Hepatocyte (in vitro differentiated cells): Measurements from ENCODE around the gene CDC42BPA.

Source experiments
- EZH2phosphoT487 ChIP-seq: fragments of 200-600 bp; sonication (generic); IDR thresholded peaks from one replicate; pipeline ENCODE4 v1.6.1; 2018; ENCODE audit warnings: antibody characterized with exemption, mild to moderate bottlenecking, low read depth, moderate library complexity; ENCODE audit not compliant: unreplicated experiment, severe bottlenecking
- TF ChIP-seq, protein P1 (sequence below): fragments of 200-600 bp; sonication (generic); IDR thresholded peaks from 2 replicates; pipeline ENCODE4 v1.5.1; 2016; ENCODE audit warnings: antibody characterized with exemption, mild to moderate bottlenecking; ENCODE audit not compliant: poor library complexity

DNA sequence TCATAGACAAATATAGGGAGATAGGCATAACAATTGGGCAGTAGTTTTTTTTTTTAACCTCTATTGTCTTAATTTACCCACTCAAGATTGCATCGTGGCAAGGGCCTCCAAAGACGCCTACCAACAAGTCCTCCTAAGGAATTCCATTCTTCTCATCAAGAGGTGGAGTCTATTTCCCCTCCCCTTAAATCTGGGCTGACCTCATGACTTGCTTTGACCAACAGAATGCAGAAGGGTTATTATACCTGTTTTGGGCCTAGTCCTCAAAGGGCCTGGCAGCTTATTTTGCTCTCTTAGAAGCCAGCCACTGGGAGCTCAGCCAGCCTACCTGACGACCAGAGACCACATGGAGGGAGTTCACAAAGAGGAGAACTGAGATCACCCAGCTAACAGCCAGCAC lies 285.9 kb downstream of the CDC42BPA start:
- TF ChIP-seq, protein P1, sequence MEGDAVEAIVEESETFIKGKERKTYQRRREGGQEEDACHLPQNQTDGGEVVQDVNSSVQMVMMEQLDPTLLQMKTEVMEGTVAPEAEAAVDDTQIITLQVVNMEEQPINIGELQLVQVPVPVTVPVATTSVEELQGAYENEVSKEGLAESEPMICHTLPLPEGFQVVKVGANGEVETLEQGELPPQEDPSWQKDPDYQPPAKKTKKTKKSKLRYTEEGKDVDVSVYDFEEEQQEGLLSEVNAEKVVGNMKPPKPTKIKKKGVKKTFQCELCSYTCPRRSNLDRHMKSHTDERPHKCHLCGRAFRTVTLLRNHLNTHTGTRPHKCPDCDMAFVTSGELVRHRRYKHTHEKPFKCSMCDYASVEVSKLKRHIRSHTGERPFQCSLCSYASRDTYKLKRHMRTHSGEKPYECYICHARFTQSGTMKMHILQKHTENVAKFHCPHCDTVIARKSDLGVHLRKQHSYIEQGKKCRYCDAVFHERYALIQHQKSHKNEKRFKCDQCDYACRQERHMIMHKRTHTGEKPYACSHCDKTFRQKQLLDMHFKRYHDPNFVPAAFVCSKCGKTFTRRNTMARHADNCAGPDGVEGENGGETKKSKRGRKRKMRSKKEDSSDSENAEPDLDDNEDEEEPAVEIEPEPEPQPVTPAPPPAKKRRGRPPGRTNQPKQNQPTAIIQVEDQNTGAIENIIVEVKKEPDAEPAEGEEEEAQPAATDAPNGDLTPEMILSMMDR = no peak
- TF ChIP-seq EZH2phosphoT487 = no peak
